ENCODE measurements around the gene NLN. TPM values are rescaled to one million over a fixed set of nuclear protein-coding genes. Genes with fewer than 3 reads are reported as not detected.

The NLN gene
- total and polyA plus RNA-seq, 2 donors (not counting 1 experiment from before 2014, with no cell fraction given) = 1.7 to 6.8 TPM

- no peaks in the 10 kb centered on the region for H3K4me1 ChIP-seq (ENCODE audit: control insufficient read depth in 2 of 2, insufficient read depth in 2 of 2, low read length in 2 of 2)
- H3K27ac ChIP-seq (ENCODE audit: low read length in 2 of 2) = no peak overlapping the region
- ChIA-PET CTCF (no interaction called here), POLR2A (no interaction called here)
- H3K4me3 ChIP-seq (ENCODE audit: control extremely low read depth in 1 of 5, extremely low read depth in 1 of 5, insufficient read depth in 1 of 5, low read depth in 2 of 5, low read length in 4 of 5) = no peak overlapping the region
- no peaks in the 10 kb centered on the region for H3K27me3 Mint-ChIP-seq
- no peaks in the 10 kb centered on the region for H3K36me3 ChIP-seq (replicated peaks in 1 of 2; ENCODE audit: control extremely low read depth in 1 of 2, control insufficient read depth in 1 of 2, extremely low read depth in 1 of 2, insufficient read depth in 2 of 2, low read length in 1 of 2)
- intact Hi-C loops (cut with micrococcal nuclease) = no loop called here
- no peak overlapping the region for H3K27ac Mint-ChIP-seq
- TF ChIP-seq CTCF (IDR thresholded peaks at IDR 0.05) (no peak), EZH2 (IDR thresholded peaks at IDR 0.05; ENCODE audit: borderline replicate concordance, insufficient read depth, low read depth, low read length, poor library complexity, severe bottlenecking) (no peak)
- H3K79me2 ChIP-seq (ENCODE audit: control insufficient read depth, insufficient read depth, low read length) = no peaks in the 10 kb centered on the region
- no peaks in the 10 kb centered on the region for H3K9me3 ChIP-seq (ENCODE audit: control extremely low read depth in 1 of 3, control insufficient read depth in 2 of 3, insufficient read depth in 1 of 3, low read length in 2 of 3)
- 100% methylated on average over 1 of the region's 3 CpGs for WGBS (ENCODE audit: insufficient coverage)
- no peaks in the 10 kb centered on the region for H4K20me1 ChIP-seq (ENCODE audit: control insufficient read depth, insufficient read depth, low read length, poor library complexity, severe bottlenecking)
- H3K27me3 ChIP-seq (replicated peaks in 1 of 4; ENCODE audit: control extremely low read depth in 1 of 4, control insufficient read depth in 3 of 4, insufficient read depth in 4 of 4, low read length in 3 of 4) = no peaks in the 10 kb centered on the region
- H3K9me3 Mint-ChIP-seq (ENCODE audit: insufficient read depth) = no peaks in the 10 kb centered on the region
- H3K4me2 ChIP-seq (replicated peaks; ENCODE audit: low read depth, low read length, poor library complexity, severe bottlenecking) = no peak overlapping the region
- H3K4me3 Mint-ChIP-seq = no peak overlapping the region
- DNase-seq = no peak
- H3K9ac ChIP-seq (ENCODE audit: low read length) = no peak overlapping the region
- ATAC-seq (ENCODE audit: low read depth) = no peak
- H3K4me1 Mint-ChIP-seq = peaks cover 3% of the 10 kb centered on the region
- no peak overlapping the region for H2AFZ ChIP-seq (ENCODE audit: insufficient read depth, low read depth, low read length, poor library complexity, severe bottlenecking)
Observed at GRCh38 chr5:65811885-65812284, 89.9 kb downstream of the NLN start.

GRCh38 chr5:65812648-65813047, 90.6 kb downstream of the NLN start:
- Histone ChIP-seq H2AFZ (ENCODE audit: insufficient read depth, low read depth, low read length, poor library complexity, severe bottlenecking) (no peak overlapping the region), H3K27me3 (replicated peaks in 1 of 4; ENCODE audit: control extremely low read depth in 1 of 4, control insufficient read depth in 3 of 4, insufficient read depth in 4 of 4, low read length in 3 of 4) (no peaks in the 10 kb centered on the region), H3K9ac (ENCODE audit: low read length) (no peak overlapping the region), H3K4me3 (ENCODE audit: control extremely low read depth in 1 of 5, extremely low read depth in 1 of 5, insufficient read depth in 1 of 5, low read depth in 2 of 5, low read length in 4 of 5) (no peak overlapping the region), H3K79me2 (ENCODE audit: control insufficient read depth, insufficient read depth, low read length) (no peaks in the 10 kb centered on the region), H3K4me1 (ENCODE audit: control insufficient read depth in 2 of 2, insufficient read depth in 2 of 2, low read length in 2 of 2) (no peaks in the 10 kb centered on the region), H3K27ac (ENCODE audit: low read length in 2 of 2) (no peak overlapping the region), H3K4me2 (replicated peaks; ENCODE audit: low read depth, low read length, poor library complexity, severe bottlenecking) (no peak overlapping the region), H3K9me3 (ENCODE audit: control extremely low read depth in 1 of 3, control insufficient read depth in 2 of 3, insufficient read depth in 1 of 3, low read length in 2 of 3) (no peaks in the 10 kb centered on the region), H3K36me3 (replicated peaks in 1 of 2; ENCODE audit: control extremely low read depth in 1 of 2, control insufficient read depth in 1 of 2, extremely low read depth in 1 of 2, insufficient read depth in 2 of 2, low read length in 1 of 2) (no peaks in the 10 kb centered on the region), H4K20me1 (ENCODE audit: control insufficient read depth, insufficient read depth, low read length, poor library complexity, severe bottlenecking) (no peaks in the 10 kb centered on the region)
- TF ChIP-seq CTCF (IDR thresholded peaks at IDR 0.05) (no peak), EZH2 (IDR thresholded peaks at IDR 0.05; ENCODE audit: borderline replicate concordance, insufficient read depth, low read depth, low read length, poor library complexity, severe bottlenecking) (no peak)
- ATAC-seq (ENCODE audit: low read depth) (no peak), DNase-seq (no peak)
- Mint-ChIP-seq H3K9me3 (ENCODE audit: insufficient read depth) (no peaks in the 10 kb centered on the region), H3K4me3 (no peak overlapping the region), H3K27me3 (no peaks in the 10 kb centered on the region), H3K27ac (no peak overlapping the region), H3K4me1 (peaks cover 3% of the 10 kb centered on the region)
- intact Hi-C loops (cut with micrococcal nuclease) = no loop called here
- ChIA-PET POLR2A (no interaction called here), CTCF (no interaction called here)
- 70% methylated on average over 2 of the region's 2 CpGs for WGBS (ENCODE audit: insufficient coverage)

Measured in B cell (primary cell).